Stimulated activated CD4-positive, alpha-beta T cell treated with anti-CD3 and anti-CD28 coated beads, Interleukin-1b, Interleukin-23, amount 100 ng/mL, for 1 hour (primary cell): ENCODE measurements around the gene OPHN1.
"Not testable (repeated sequence)": the region's sequence is repeated elsewhere in the genome, so short reads cannot be mapped to it uniquely, and the experiment has no call there.

ENCODE experiments used
- DNase-seq, 2 donors: peaks; one replicate each; pipeline ENCODE4 v3.0.0-alpha.2; 2020; ENCODE audit warnings: low read depth in 2 of 2

OPHN1 gene

GRCh38 chrX:68177542-68177941, 255.8 kb downstream of the OPHN1 start:
- no peak for DNase-seq

GRCh38 chrX:68175562-68175961, 257.7 kb downstream of the OPHN1 start:
- no peak for DNase-seq

GRCh38 chrX:68163441-68163840, 269.9 kb downstream of the OPHN1 start:
- DNase-seq, result no peak

GRCh38 chrX:68147848-68148247, 285.4 kb downstream of the OPHN1 start:
- no peak for DNase-seq

GRCh38 chrX:68146054-68146453, 287.2 kb downstream of the OPHN1 start:
- DNase-seq, result no peak

GRCh38 chrX:68139791-68140190, 293.5 kb downstream of the OPHN1 start:
- no peak for DNase-seq

GRCh38 chrX:68133181-68133580, 300.1 kb downstream of the OPHN1 start:
- DNase-seq, result no peak

GRCh38 chrX:68132749-68133148, 300.5 kb downstream of the OPHN1 start:
- DNase-seq, result no peak

GRCh38 chrX:68121835-68122234, 311.5 kb downstream of the OPHN1 start:
- DNase-seq, result no peak

- no peak for DNase-seq
Observed at GRCh38 chrX:68121371-68121770, 311.9 kb downstream of the OPHN1 start.

- DNase-seq, result no peak
Observed at GRCh38 chrX:68115371-68115770, 317.9 kb downstream of the OPHN1 start.

- DNase-seq, result no peak
Observed at GRCh38 chrX:68114573-68115129, 318.6 kb downstream of the OPHN1 start.

GRCh38 chrX:68113837-68114572, 319.3 kb downstream of the OPHN1 start:
- DNase-seq, result no peak

GRCh38 chrX:68112321-68112720, 321.0 kb downstream of the OPHN1 start:
- no peak for DNase-seq

- no peak for DNase-seq
Observed at GRCh38 chrX:68109162-68109561, 324.1 kb downstream of the OPHN1 start.

- no peak for DNase-seq
Observed at GRCh38 chrX:68098431-68098830, 334.9 kb downstream of the OPHN1 start.

- no peak for DNase-seq
Observed at GRCh38 chrX:68090266-68090665, 343.0 kb downstream of the OPHN1 start.

GRCh38 chrX:68087526-68087925, 345.8 kb downstream of the OPHN1 start:
- no peak for DNase-seq

- DNase-seq, result no peak
Observed at GRCh38 chrX:68086709-68087108, 346.6 kb downstream of the OPHN1 start.

- no peak for DNase-seq
Observed at GRCh38 chrX:68084765-68085164, 348.5 kb downstream of the OPHN1 start.

- no peak for DNase-seq
Observed at GRCh38 chrX:68083510-68083909, 349.8 kb downstream of the OPHN1 start.

- DNase-seq, result no peak
Observed at GRCh38 chrX:68079961-68080360, 353.3 kb downstream of the OPHN1 start.

- DNase-seq, result not testable (repeated sequence)
Observed at GRCh38 chrX:68078801-68079200, 354.5 kb downstream of the OPHN1 start.

GRCh38 chrX:68077378-68077777, 355.9 kb downstream of the OPHN1 start:
- DNase-seq, result no peak
